Endothelial cell of umbilical vein (primary cell): ENCODE data around the gene CYP21A2. TPM values are rescaled to one million over a fixed set of nuclear protein-coding genes. Genes with fewer than 3 reads are reported as not detected.

ENCODE experiments used
- BruUV-seq: library from RNA; stranded (reverse); fragments of 400-500 nt; replicated peaks from 2 replicates; lab custom pipeline; 2021; lab: Mats Ljungman, UMichigan
- CTCF ChIA-PET: fragments of 300-600, 350-600 bp; sonication (Branson Sonifier 250); formaldehyde crosslinking; loops from one replicate; lab custom pipeline; 2021; ENCODE audit warnings: antibody characterized with exemption, inconsistent platforms; lab: Charles Lee
- POLR2A ChIA-PET: fragments of 300-600, 350-600 bp; sonication (Branson Sonifier 250); formaldehyde crosslinking; loops from one replicate; lab custom pipeline; 2021; ENCODE audit warnings: antibody characterized with exemption, inconsistent platforms; lab: Charles Lee
- DNase-seq: peaks from one replicate; pipeline ENCODE4 v3.0.0-alpha.2; 2011; ENCODE audit warnings: low read depth, low spot score
- FAIRE-seq: peaks from 2 replicates; lab custom pipeline; 2011; peaks lifted over from hg19 to GRCh38; lab: Jason Lieb, UNC
- H2AFZ ChIP-seq: 2 replicates; pipeline ENCODE4 v1.6.0; 2012; ENCODE audit warnings: low read depth, low read length, control low read depth, inconsistent platforms
- H3K27ac ChIP-seq: 2 replicates; pipeline ENCODE4 v1.5.1; 2011; ENCODE audit warnings: low read depth, mild to moderate bottlenecking, control low read depth, low read length, moderate library complexity; ENCODE audit not compliant: insufficient read depth
- H3K27me3 ChIP-seq, 2 experiments: 2 replicates each; pipeline versions ENCODE4 v1.6.0 to v1.6.1; 2011; ENCODE audit warnings: low read length in 2 of 2, mixed read lengths in 1 of 2; ENCODE audit not compliant: control insufficient read depth in 2 of 2, insufficient read depth in 2 of 2
- H3K36me3 ChIP-seq, 2 experiments: 2 replicates in 1 of 2; 3 replicates in 1 of 2; pipeline ENCODE4 v1.5.1; 2011; ENCODE audit warnings: low read length in 2 of 2, mild to moderate bottlenecking in 1 of 2, moderate library complexity in 1 of 2; ENCODE audit not compliant: control insufficient read depth in 2 of 2, insufficient read depth in 2 of 2; ENCODE audit errors: extremely low read depth in 1 of 2
- H3K4me1 ChIP-seq: 3 replicates; pipeline ENCODE4 v1.5.1; 2011; ENCODE audit warnings: mild to moderate bottlenecking, low read length; ENCODE audit not compliant: control insufficient read depth, insufficient read depth; ENCODE audit errors: extremely low read depth
- H3K4me2 ChIP-seq: 2 replicates; pipeline ENCODE4 v1.6.1; 2011; ENCODE audit warnings: low read length, control low read depth, mixed read lengths; ENCODE audit not compliant: insufficient read depth
- H3K4me3 ChIP-seq, 3 experiments: fragments of 200-600 bp in 1 of 3; sonication (generic), shearing (Covaris generic) in 1 of 3; replicated peaks in 1 of 3; 2 replicates each; pipeline ENCODE4 v1.5.1; 2011 to 2016; ENCODE audit warnings: control low read depth in 3 of 3, low read length in 3 of 3, mild to moderate bottlenecking in 2 of 3, inconsistent platforms in 1 of 3, low read depth in 1 of 3, moderate library complexity in 1 of 3; ENCODE audit not compliant: insufficient read depth in 1 of 3
- H3K79me2 ChIP-seq: 2 replicates; pipeline ENCODE4 v1.6.0; 2012; ENCODE audit warnings: low read length, inconsistent platforms; ENCODE audit not compliant: control insufficient read depth, insufficient read depth
- H3K9ac ChIP-seq: replicated peaks from 2 replicates; pipeline ENCODE3; 2011; ENCODE audit warnings: low read length, control low read depth; ENCODE audit not compliant: insufficient read depth; ENCODE audit errors: extremely low read depth
- H3K9me1 ChIP-seq: replicated peaks from 3 replicates; pipeline ENCODE4 v1.6.0; 2011; ENCODE audit warnings: mild to moderate bottlenecking, low read length; ENCODE audit not compliant: control insufficient read depth, insufficient read depth; ENCODE audit errors: extremely low read depth
- H3K9me3 ChIP-seq: replicated peaks from 2 replicates; pipeline ENCODE4 v1.5.1; 2012; ENCODE audit warnings: low read length, inconsistent platforms; ENCODE audit not compliant: control insufficient read depth, insufficient read depth
- H4K20me1 ChIP-seq: replicated peaks from 2 replicates; pipeline ENCODE3; 2011; ENCODE audit warnings: mild to moderate bottlenecking, low read length; ENCODE audit not compliant: control insufficient read depth, insufficient read depth; ENCODE audit errors: extremely low read depth
- CTCF ChIP-seq, 2 donors: IDR thresholded peaks; 1 replicate in 1 of 2; 2 replicates in 1 of 2; pipeline ENCODE4 v1.5.1; 2011; ENCODE audit warnings: low read length in 2 of 2, mild to moderate bottlenecking in 2 of 2, moderate library complexity in 2 of 2, control low read depth in 1 of 2, inconsistent platforms in 1 of 2, low read depth in 1 of 2; ENCODE audit not compliant: insufficient read depth in 1 of 2; ENCODE audit errors: extremely low read depth in 1 of 2
- EZH2 ChIP-seq: IDR thresholded peaks from 2 replicates; pipeline ENCODE4 v1.6.1; 2012; ENCODE audit warnings: borderline replicate concordance, low read depth, mild to moderate bottlenecking, moderate library complexity, low read length, inconsistent platforms; ENCODE audit not compliant: severe bottlenecking
- FOS ChIP-seq: IDR thresholded peaks from 2 replicates; pipeline ENCODE4 v1.6.1; 2011; ENCODE audit warnings: mild to moderate bottlenecking, low read length, moderate library complexity, borderline replicate concordance; ENCODE audit not compliant: insufficient read depth
- GATA2 ChIP-seq: IDR thresholded peaks from 2 replicates; pipeline ENCODE4 v1.7.0; 2011; ENCODE audit warnings: low read depth, mild to moderate bottlenecking, moderate library complexity, mixed read lengths, low read length; ENCODE audit not compliant: insufficient read length, insufficient read depth
- JUN ChIP-seq: IDR thresholded peaks from 2 replicates; pipeline ENCODE4 v1.6.1; 2011; ENCODE audit warnings: borderline replicate concordance, low read depth; ENCODE audit not compliant: insufficient read length, insufficient read depth
- MAX ChIP-seq: IDR thresholded peaks from 2 replicates; pipeline ENCODE4 v1.6.1; 2011; ENCODE audit not compliant: insufficient read depth, insufficient read length
- MYC ChIP-seq: IDR thresholded peaks from one replicate; pipeline ENCODE4 v1.6.1; 2011; ENCODE audit warnings: mild to moderate bottlenecking, low read depth, low read length
- POLR2A ChIP-seq: IDR thresholded peaks from 2 replicates; pipeline ENCODE4 v1.6.1; 2012; ENCODE audit warnings: low read depth, mild to moderate bottlenecking, control low read depth, low read length
- POLR2AphosphoS5 ChIP-seq: IDR thresholded peaks from 2 replicates; pipeline ENCODE4 v1.6.1; 2012; ENCODE audit warnings: low read depth, mild to moderate bottlenecking, control low read depth, low read length, moderate library complexity; ENCODE audit not compliant: insufficient read depth
- dilution Hi-C: fragments of 300-500 bp; cut with MboI; formaldehyde crosslinking; loops from one replicate; pipeline ENCODE4 v1.15.0; 2019; ENCODE audit warnings: low sequenced_read_pairs; ENCODE audit not compliant: extremely low pct_ligation_motif_present
- intact Hi-C: fragments of 100-400 bp; cut with micrococcal nuclease; formaldehyde crosslinking; loops from one replicate; pipeline ENCODE4 v1.10.0; 2022
- polyA plus RNA-seq, 4 experiments: library from polyadenylated mRNA; depleted of rRNA in 3 of 4; stranded (reverse) in 3 of 4; unstranded in 1 of 4; fragments of >200 nt; gene quantifications; 2 replicates each; pipeline versions ENCODE4 v1.2.1 to v1.2.3, GENCODE V29; 2011 to 2012; ENCODE audit warnings: missing spikeins in 1 of 4
- total RNA-seq: library from RNA; stranded (reverse); gene quantifications from 2 replicates; pipeline ENCODE4 v1.2.3, GENCODE V29; 2021

The CYP21A2 gene
- total and polyA plus RNA-seq, 2 donors (not counting 3 experiments of a cell fraction or from before 2014, with no cell fraction given): 0.22 to 0.46 TPM

DNA sequence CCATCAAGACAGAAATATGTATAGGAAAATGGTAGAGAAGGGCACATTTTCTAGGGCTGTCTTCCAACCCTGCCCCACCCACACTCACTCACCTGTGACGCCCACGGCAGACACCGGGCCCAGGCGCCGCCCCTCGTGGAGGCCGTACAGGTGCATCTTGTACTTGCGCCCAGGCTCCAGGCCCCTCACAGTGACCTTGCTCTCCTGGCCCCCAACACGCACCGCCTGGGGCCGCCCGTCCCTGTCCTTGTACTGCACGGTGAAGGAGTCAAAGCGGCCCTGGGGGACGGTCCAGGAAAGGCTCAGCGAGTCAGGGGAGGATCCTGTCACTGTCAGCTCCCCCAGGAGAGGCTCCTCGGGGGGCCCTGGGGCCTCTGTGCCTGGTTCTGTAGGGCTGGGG, 19.8 kb downstream of the CYP21A2 start:
- no peaks in the 10 kb centered on the region for H3K9me3 ChIP-seq
- no TSS peak for BruUV-seq
- CTCF ChIA-PET: interaction anchor here (1.7 kb wide), 1 partner anchor 10 kb away, joined by 7 read pairs; no protein-coding TSS in a partner anchor

More for the DNA sequence above, 19.8 kb downstream of the CYP21A2 start:
- no peaks in the 10 kb centered on the region for H3K27me3 ChIP-seq
- H3K4me3 ChIP-seq: no peak overlapping the region
- H3K79me2 ChIP-seq: no peaks in the 10 kb centered on the region
- H3K4me2 ChIP-seq: no peak overlapping the region
- no peaks in the 10 kb centered on the region for H4K20me1 ChIP-seq
- dilution Hi-C loops (no loop called here), intact Hi-C loops (no loop called here)
- TF ChIP-seq CTCF (IDR thresholded peaks at IDR 0.05; ENCODE audit: extremely low read depth in 1 of 2, insufficient read depth in 1 of 2, low read depth in 1 of 2, low read length in 2 of 2) (no peak), FOS (no peak), GATA2 (no peak), POLR2A (no peak), EZH2 (no peak), MAX (no peak), JUN (no peak), POLR2AphosphoS5 (no peak), MYC (no peak)
- DNase-seq (no peak), FAIRE-seq (no peak)
- no peaks in the 10 kb centered on the region for H3K9me1 ChIP-seq
- H3K36me3 ChIP-seq: no peaks in the 10 kb centered on the region
- POLR2A ChIA-PET: no interaction called here
- H3K27ac ChIP-seq: no peak overlapping the region
- peaks cover 9% of the 10 kb centered on the region for H3K4me1 ChIP-seq
- H3K9ac ChIP-seq: no peak overlapping the region
- H2AFZ ChIP-seq: no peak overlapping the region
